Chondrocyte (in vitro differentiated cells): ENCODE results near the gene MTUS2. TPM values are rescaled to one million over a fixed set of nuclear protein-coding genes. Genes with fewer than 3 reads are reported as not detected.

ENCODE experiments used
- DNase-seq: peaks from one replicate; pipeline ENCODE4 v3.0.0; 2021; ENCODE audit warnings: mixed read lengths, low spot score
- H3K27ac Mint-ChIP-seq: one replicate; pipeline ENCODE4 v1.8.0; 2021; ENCODE audit warnings: mild to moderate bottlenecking, moderate library complexity, mixed read lengths; ENCODE audit not compliant: unreplicated experiment
- H3K27me3 Mint-ChIP-seq: 2 replicates; pipeline ENCODE4 v1.8.0; 2021; ENCODE audit warnings: low read depth, mixed read lengths
- H3K36me3 Mint-ChIP-seq: 2 replicates; pipeline ENCODE4 v1.8.0; 2021; ENCODE audit warnings: low read depth, mixed read lengths
- H3K4me1 Mint-ChIP-seq: 2 replicates; pipeline ENCODE4 v1.8.0; 2021; ENCODE audit warnings: low read depth, mild to moderate bottlenecking, mixed read lengths
- H3K4me3 Mint-ChIP-seq: one replicate; pipeline ENCODE4 v1.8.0; 2021; ENCODE audit warnings: mild to moderate bottlenecking, moderate library complexity, mixed read lengths; ENCODE audit not compliant: unreplicated experiment
- H3K9me3 Mint-ChIP-seq: 2 replicates; pipeline ENCODE4 v1.8.0; 2021; ENCODE audit warnings: low read depth, mixed read lengths
- CTCF ChIP-seq: fragments of 200-600 bp; sonication (generic); IDR thresholded peaks from 2 replicates; pipeline ENCODE4 v1.5.0; 2021; ENCODE audit warnings: antibody characterized with exemption, mild to moderate bottlenecking, moderate library complexity
- total RNA-seq: library from RNA; stranded (reverse); gene quantifications from 3 replicates; pipeline ENCODE4 v1.2.1, GENCODE V29; 2021

The MTUS2 gene
- total RNA-seq, 1 donor from 2014 or later: 1.2 TPM

- H3K9me3 Mint-ChIP-seq: peaks cover 6% of the 10 kb centered on the region
- H3K4me3 Mint-ChIP-seq: no peak overlapping the region
- no peak for TF ChIP-seq CTCF
- no peaks in the 10 kb centered on the region for H3K4me1 Mint-ChIP-seq
- H3K36me3 Mint-ChIP-seq: no peaks in the 10 kb centered on the region
- no peaks in the 10 kb centered on the region for H3K27me3 Mint-ChIP-seq
- no peak overlapping the region for H3K27ac Mint-ChIP-seq
- DNase-seq: no peak
Measured at GRCh38 chr13:29022968-29023367, 202.8 kb downstream of the MTUS2 start.

GRCh38 chr13:29024783-29025182 lies 204.6 kb downstream of the MTUS2 start:
- Mint-ChIP-seq H3K27me3 (no peaks in the 10 kb centered on the region), H3K36me3 (no peaks in the 10 kb centered on the region), H3K4me3 (no peak overlapping the region), H3K4me1 (no peaks in the 10 kb centered on the region), H3K27ac (no peak overlapping the region), H3K9me3 (peaks cover 14% of the 10 kb centered on the region)
- no peak for TF ChIP-seq CTCF
- DNase-seq: no peak

GRCh38 chr13:29028868-29029267 lies 208.7 kb downstream of the MTUS2 start:
- Mint-ChIP-seq H3K27ac (no peak overlapping the region), H3K4me3 (no peak overlapping the region), H3K36me3 (no peaks in the 10 kb centered on the region), H3K4me1 (no peaks in the 10 kb centered on the region), H3K9me3 (peaks cover 10% of the 10 kb centered on the region), H3K27me3 (no peaks in the 10 kb centered on the region)
- no peak for TF ChIP-seq CTCF
- no peak for DNase-seq

- no peak for TF ChIP-seq CTCF
- no peaks in the 10 kb centered on the region for H3K36me3 Mint-ChIP-seq
- H3K4me1 Mint-ChIP-seq: no peaks in the 10 kb centered on the region
- no peak overlapping the region for H3K4me3 Mint-ChIP-seq
- DNase-seq: no peak
- no peaks in the 10 kb centered on the region for H3K27me3 Mint-ChIP-seq
- H3K9me3 Mint-ChIP-seq: peaks cover 3% of the 10 kb centered on the region
- no peak overlapping the region for H3K27ac Mint-ChIP-seq
Measured at GRCh38 chr13:29038700-29039099, 218.6 kb downstream of the MTUS2 start.

- Mint-ChIP-seq H3K27ac (no peak overlapping the region), H3K27me3 (no peaks in the 10 kb centered on the region), H3K4me1 (no peaks in the 10 kb centered on the region), H3K4me3 (no peak overlapping the region), H3K36me3 (no peaks in the 10 kb centered on the region), H3K9me3 (peaks cover 4% of the 10 kb centered on the region)
- no peak for DNase-seq
- TF ChIP-seq CTCF: no peak
Measured at GRCh38 chr13:29039212-29039611, 219.1 kb downstream of the MTUS2 start.
